Vagina (tissue), 2 donors: ENCODE measurements around the gene GPC1. TPM values are rescaled to one million over a fixed set of nuclear protein-coding genes. Genes with fewer than 3 reads are reported as not detected.

Experiments
- DNase-seq, 2 donors: peaks; one replicate each; pipeline ENCODE4 v3.0.0-alpha.2; 2017; ENCODE audit errors: extremely low spot score in 2 of 2
- H3K27ac ChIP-seq: fragments of 200-600 bp; sonication (generic); one replicate; pipeline ENCODE4 v1.5.1; 2019
- H3K27me3 ChIP-seq: fragments of 200-600 bp; sonication (generic); one replicate; pipeline ENCODE4 v1.5.1; 2019
- H3K36me3 ChIP-seq, 2 donors: fragments of 200-600 bp; sonication (generic); one replicate each; pipeline ENCODE4 v1.5.1; 2017 to 2019
- H3K4me1 ChIP-seq: fragments of 200-600 bp; sonication (generic); one replicate; pipeline ENCODE4 v1.5.1; 2019
- H3K4me3 ChIP-seq, 2 donors: fragments of 200-600 bp; sonication (generic); 1 replicate in 1 of 2; 2 replicates in 1 of 2; pipeline ENCODE4 v1.5.1; 2016 to 2019
- H3K9me3 ChIP-seq: fragments of 200-600 bp; sonication (generic); one replicate; pipeline ENCODE4 v1.5.1; 2019
- CTCF ChIP-seq, 3 experiments: fragments of 450-650 bp in 2 of 3; fragments of 200-600 bp in 1 of 3; sonication (generic) in 1 of 3; IDR thresholded peaks; one replicate each; pipeline ENCODE4 v1.5.1; 2017 to 2019; ENCODE audit warnings: antibody characterized with exemption in 3 of 3, mild to moderate bottlenecking in 2 of 3, moderate library complexity in 2 of 3
- POLR2A ChIP-seq, 2 donors: fragments of 450-650 bp; IDR thresholded peaks; one replicate each; pipeline ENCODE4 v1.6.1; 2017; ENCODE audit warnings: antibody characterized with exemption in 2 of 2, mild to moderate bottlenecking in 2 of 2, moderate library complexity in 2 of 2
- POLR2AphosphoS5 ChIP-seq, 2 donors: sonication (generic); formaldehyde crosslinking; IDR thresholded peaks; one replicate each; pipeline ENCODE4 v1.9.0; 2017; ENCODE audit warnings: antibody characterized with exemption in 2 of 2, mild to moderate bottlenecking in 2 of 2, low read depth in 1 of 2; ENCODE audit not compliant: insufficient read depth in 1 of 2
- intact Hi-C: fragments of 100-400 bp; cut with DNase I; formaldehyde crosslinking; loops from one replicate; pipeline ENCODE4 v1.15.1; 2023
- total RNA-seq: library from RNA; depleted of rRNA; stranded (reverse); fragments of >200 nt; gene quantifications from one replicate; pipeline ENCODE4 v1.2.3, GENCODE V29; 2016

GPC1 gene
- total RNA-seq, 1 donor from 2014 or later, result 73.2 TPM

GRCh38 chr2:240455647-240456446, 20.4 kb downstream of the GPC1 start:
- Histone ChIP-seq H3K4me1 (peaks cover 61% of the 10 kb centered on the region), H3K36me3 (no peaks in the 10 kb centered on the region), H3K9me3 (no peaks in the 10 kb centered on the region), H3K27me3 (no peaks in the 10 kb centered on the region), H3K27ac (peak overlapping the region; percentile 76), H3K4me3 (peak overlapping the region; percentile 25 to 34)
- intact Hi-C loops, result no loop called here
- TF ChIP-seq POLR2A (IDR thresholded peaks at IDR 0.05) (no peak), POLR2AphosphoS5 (IDR thresholded peaks at IDR 0.05; ENCODE audit: insufficient read depth in 1 of 2, low read depth in 1 of 2) (no peak)
- DNase-seq, result no peak

- H3K9me3 ChIP-seq, result no peaks in the 10 kb centered on the region
- peaks cover 53% of the 10 kb centered on the region for H3K4me1 ChIP-seq
- TF ChIP-seq CTCF (IDR thresholded peaks at IDR 0.05) (no peak), POLR2A (IDR thresholded peaks at IDR 0.05) (no peak), POLR2AphosphoS5 (IDR thresholded peaks at IDR 0.05; ENCODE audit: insufficient read depth in 1 of 2, low read depth in 1 of 2) (peak in 1 of 2 donors; percentile 14)
- H3K27me3 ChIP-seq, result no peaks in the 10 kb centered on the region
- no peak for DNase-seq
- H3K27ac ChIP-seq, result peak overlapping the region; percentile 76
- peak overlapping the region in 1 of 2 donors; percentile 25 for H3K4me3 ChIP-seq
- no peaks in the 10 kb centered on the region for H3K36me3 ChIP-seq
- intact Hi-C loops, result no loop called here
These were observed 21.2 kb downstream of the GPC1 start for GRCh38 chr2:240456447-240457222.

- H3K4me1 ChIP-seq, result peaks cover 45% of the 10 kb centered on the region
These were observed 22.0 kb downstream of the GPC1 start for GRCh38 chr2:240457223-240458043.

GRCh38 chr2:240458044-240458899, 22.8 kb downstream of the GPC1 start:
- TF ChIP-seq POLR2AphosphoS5 (IDR thresholded peaks at IDR 0.05; ENCODE audit: insufficient read depth in 1 of 2, low read depth in 1 of 2) (no peak), POLR2A (IDR thresholded peaks at IDR 0.05) (no peak), CTCF (IDR thresholded peaks at IDR 0.05) (no peak)
- Histone ChIP-seq H3K36me3 (no peaks in the 10 kb centered on the region), H3K4me3 (no peak overlapping the region), H3K27me3 (no peaks in the 10 kb centered on the region), H3K9me3 (no peaks in the 10 kb centered on the region), H3K27ac (no peak overlapping the region), H3K4me1 (peaks cover 45% of the 10 kb centered on the region)
- intact Hi-C loops, result no loop called here
- DNase-seq, result no peak

More at GRCh38 chr2:240457223-240458043, 22.0 kb downstream of the GPC1 start:
- Histone ChIP-seq H3K27ac (peak overlapping the region; percentile 76), H3K27me3 (no peaks in the 10 kb centered on the region), H3K4me3 (no peak overlapping the region), H3K9me3 (no peaks in the 10 kb centered on the region), H3K36me3 (no peaks in the 10 kb centered on the region)
- no peak for DNase-seq
- intact Hi-C loops, result no loop called here
- no peak for TF ChIP-seq POLR2A (IDR thresholded peaks at IDR 0.05)
- TF ChIP-seq POLR2AphosphoS5 (IDR thresholded peaks at IDR 0.05; ENCODE audit: insufficient read depth in 1 of 2, low read depth in 1 of 2), result no peak
- no peak for TF ChIP-seq CTCF (IDR thresholded peaks at IDR 0.05)
